H9 (cell line): ENCODE measurements around the gene OLFM4. TPM values are rescaled to one million over a fixed set of nuclear protein-coding genes. Genes with fewer than 3 reads are reported as not detected.

Experiments
- DNase-seq: peaks from one replicate; pipeline ENCODE4 v3.0.0-alpha.2; 2017
- H2AFZ ChIP-seq: one replicate; pipeline ENCODE4 v1.6.1; 2013; ENCODE audit warnings: mild to moderate bottlenecking, low read length, control low read depth, moderate library complexity
- H2AK5ac ChIP-seq: 2 replicates; pipeline ENCODE4 v1.6.1; 2013; ENCODE audit warnings: low read length, control low read depth, mixed read lengths; ENCODE audit not compliant: insufficient read length
- H2BK120ac ChIP-seq: one replicate; pipeline ENCODE4 v1.6.1; 2013; ENCODE audit warnings: low read depth, mild to moderate bottlenecking, low read length, control low read depth, inconsistent platforms; ENCODE audit not compliant: poor library complexity, severe bottlenecking
- H2BK12ac ChIP-seq: 2 replicates; pipeline ENCODE4 v1.6.1; 2013; ENCODE audit warnings: low read length, control low read depth, mixed read lengths, low read depth; ENCODE audit not compliant: insufficient read length
- H2BK15ac ChIP-seq: 2 replicates; pipeline ENCODE4 v1.6.1; 2013; ENCODE audit warnings: low read depth, low read length, control low read depth
- H2BK20ac ChIP-seq: one replicate; pipeline ENCODE4 v1.6.1; 2013; ENCODE audit warnings: low read depth, mild to moderate bottlenecking, low read length, control low read depth, inconsistent platforms; ENCODE audit not compliant: poor library complexity, severe bottlenecking
- H2BK5ac ChIP-seq: 2 replicates; pipeline ENCODE4 v1.6.1; 2013; ENCODE audit warnings: low read length, control low read depth, mixed read lengths; ENCODE audit not compliant: insufficient read length
- H3K14ac ChIP-seq: 2 replicates; pipeline ENCODE4 v1.6.1; 2013; ENCODE audit warnings: low read length, control low read depth; ENCODE audit not compliant: insufficient read depth
- H3K18ac ChIP-seq: 2 replicates; pipeline ENCODE4 v1.6.1; 2013; ENCODE audit warnings: low read depth, mild to moderate bottlenecking, mixed read lengths, low read length, control low read depth; ENCODE audit not compliant: insufficient read length
- H3K23ac ChIP-seq: 2 replicates; pipeline ENCODE4 v1.6.1; 2013; ENCODE audit warnings: low read length, control low read depth, mixed read lengths, low read depth; ENCODE audit not compliant: insufficient read length
- H3K23me2 ChIP-seq: 2 replicates; pipeline ENCODE4 v1.6.1; 2013; ENCODE audit warnings: low read depth, mild to moderate bottlenecking, mixed read lengths, low read length, control low read depth; ENCODE audit not compliant: insufficient read length, poor library complexity, severe bottlenecking
- H3K27ac ChIP-seq: 2 replicates; pipeline ENCODE4 v1.5.1; 2013; ENCODE audit warnings: low read length, control low read depth, mixed read lengths, low read depth; ENCODE audit not compliant: insufficient read length
- H3K27me3 ChIP-seq: 2 replicates; pipeline ENCODE4 v1.6.1; 2013; ENCODE audit warnings: low read length, control low read depth, inconsistent platforms; ENCODE audit not compliant: insufficient read depth
- H3K4ac ChIP-seq: 2 replicates; pipeline ENCODE4 v1.6.1; 2013; ENCODE audit warnings: low read depth, mild to moderate bottlenecking, control low read depth, inconsistent platforms, low read length, moderate library complexity
- H3K4me1 ChIP-seq: 2 replicates; pipeline ENCODE4 v1.6.1; 2013; ENCODE audit warnings: low read length, control low read depth, inconsistent platforms; ENCODE audit not compliant: insufficient read depth
- H3K4me2 ChIP-seq: 2 replicates; pipeline ENCODE4 v1.6.1; 2013; ENCODE audit warnings: low read length, control low read depth, mixed read lengths; ENCODE audit not compliant: insufficient read length, insufficient read depth
- H3K56ac ChIP-seq: 2 replicates; pipeline ENCODE4 v1.6.1; 2013; ENCODE audit warnings: low read depth, mild to moderate bottlenecking, mixed read lengths, low read length, control low read depth; ENCODE audit not compliant: insufficient read length
- H3K79me1 ChIP-seq: 2 replicates; pipeline ENCODE4 v1.6.1; 2013; ENCODE audit warnings: low read depth, mild to moderate bottlenecking, moderate library complexity, low read length, control low read depth, inconsistent platforms; ENCODE audit not compliant: insufficient read depth, poor library complexity, severe bottlenecking
- H3K79me2 ChIP-seq: 2 replicates; pipeline ENCODE4 v1.6.1; 2013; ENCODE audit warnings: low read length, control low read depth, inconsistent platforms; ENCODE audit not compliant: insufficient read depth
- H3K9ac ChIP-seq: 2 replicates; pipeline ENCODE4 v1.6.1; 2013; ENCODE audit warnings: low read length, control low read depth, mixed read lengths; ENCODE audit not compliant: insufficient read length; ENCODE audit errors: extremely low read depth
- H3K9me3 ChIP-seq: one replicate; pipeline ENCODE4 v1.6.1; 2013; ENCODE audit warnings: low read depth, low read length, inconsistent platforms; ENCODE audit not compliant: control insufficient read depth
- H3T11ph ChIP-seq: one replicate; pipeline ENCODE4 v1.6.1; 2013; ENCODE audit warnings: mild to moderate bottlenecking, low read length, control low read depth, inconsistent platforms
- H4K20me1 ChIP-seq: one replicate; pipeline ENCODE4 v1.6.1; 2013; ENCODE audit not compliant: control insufficient read depth, insufficient read length, insufficient read depth
- H4K5ac ChIP-seq: 2 replicates; pipeline ENCODE4 v1.6.1; 2013; ENCODE audit warnings: low read depth, mild to moderate bottlenecking, mixed read lengths, low read length, control low read depth; ENCODE audit not compliant: insufficient read length
- H4K8ac ChIP-seq: replicated peaks from 2 replicates; pipeline ENCODE4 v1.6.1; 2013; ENCODE audit warnings: low read length, control low read depth, mixed read lengths, low read depth; ENCODE audit not compliant: insufficient read length
- H4K91ac ChIP-seq: 2 replicates; pipeline ENCODE4 v1.6.1; 2013; ENCODE audit warnings: low read depth, mild to moderate bottlenecking, moderate library complexity, mixed read lengths, low read length, control low read depth; ENCODE audit not compliant: insufficient read length
- H3K27ac Mint-ChIP-seq, 3 experiments: 2 replicates in 2 of 3; 3 replicates in 1 of 3; pipeline ENCODE4 v1.8.0; 2020 to 2021; ENCODE audit warnings: mixed read lengths in 3 of 3, mild to moderate bottlenecking in 1 of 3, moderate library complexity in 1 of 3
- H3K27me3 Mint-ChIP-seq: 2 replicates; pipeline ENCODE4 v1.8.0; 2021; ENCODE audit warnings: low read depth, mild to moderate bottlenecking, moderate library complexity, mixed read lengths
- H3K36me3 Mint-ChIP-seq, 3 experiments: 2 replicates in 2 of 3; 3 replicates in 1 of 3; pipeline ENCODE4 v1.8.0; 2020 to 2021; ENCODE audit warnings: low read depth in 3 of 3, mixed read lengths in 3 of 3; ENCODE audit not compliant: insufficient read depth in 1 of 3
- H3K4me1 Mint-ChIP-seq, 2 experiments: 2 replicates each; pipeline ENCODE4 v1.8.0; 2020; ENCODE audit warnings: mixed read lengths in 2 of 2
- H3K4me3 Mint-ChIP-seq, 2 experiments: 2 replicates in 1 of 2; 3 replicates in 1 of 2; pipeline ENCODE4 v1.8.0; 2020 to 2021; ENCODE audit warnings: mild to moderate bottlenecking in 2 of 2, mixed read lengths in 2 of 2, moderate library complexity in 1 of 2
- H3K9me3 Mint-ChIP-seq, 2 experiments: 2 replicates in 1 of 2; 3 replicates in 1 of 2; pipeline ENCODE4 v1.8.0; 2020; ENCODE audit warnings: mild to moderate bottlenecking in 2 of 2, mixed read lengths in 2 of 2, moderate library complexity in 1 of 2
- WGBS: extraction: QIAGEN DNeasy Blood & Tissue Kit; methylation state at CpG from one replicate; pipeline ENCODE4 v1.1.7; 2013; ENCODE audit warnings: missing lambda C conversion rate, low lambda C conversion rate, mixed read lengths; ENCODE audit not compliant: insufficient read length; ENCODE audit errors: extremely low coverage; 5-methylcytosine and 5-hydroxymethylcytosine counted together
- total RNA-seq: library from RNA; stranded (reverse); gene quantifications from 2 replicates; pipeline ENCODE4 v1.2.1, GENCODE V29; 2021
- TF ChIP-seq, protein P1 (sequence below): fragments of 200-600 bp; sonication (generic); conservative IDR thresholded peaks from 3 replicates; pipeline ENCODE4 v1.8.0; 2021; ENCODE audit warnings: antibody characterized with exemption, mild to moderate bottlenecking

The OLFM4 gene
- total RNA-seq, 1 experiment from 2014 or later = not detected

DNA sequence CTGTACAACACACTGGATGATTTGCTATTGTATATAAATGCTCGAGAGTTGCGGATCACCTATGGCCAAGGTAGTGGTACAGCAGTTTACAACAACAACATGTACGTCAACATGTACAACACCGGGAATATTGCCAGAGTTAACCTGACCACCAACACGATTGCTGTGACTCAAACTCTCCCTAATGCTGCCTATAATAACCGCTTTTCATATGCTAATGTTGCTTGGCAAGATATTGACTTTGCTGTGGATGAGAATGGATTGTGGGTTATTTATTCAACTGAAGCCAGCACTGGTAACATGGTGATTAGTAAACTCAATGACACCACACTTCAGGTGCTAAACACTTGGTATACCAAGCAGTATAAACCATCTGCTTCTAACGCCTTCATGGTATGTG is 21.5 kb downstream of the OLFM4 start:
- Histone ChIP-seq H4K91ac (no peak overlapping the region), H3K56ac (no peak overlapping the region), H3K27ac (no peak overlapping the region), H3K23me2 (no peaks in the 10 kb centered on the region), H2AFZ (no peak overlapping the region), H3K9ac (no peak overlapping the region), H4K5ac (no peak overlapping the region), H3K14ac (no peak overlapping the region), H3K79me2 (no peaks in the 10 kb centered on the region), H3T11ph (no peak overlapping the region), H3K4ac (no peak overlapping the region), H3K18ac (no peak overlapping the region), H2BK120ac (no peak overlapping the region), H3K4me1 (no peaks in the 10 kb centered on the region), H4K8ac (no peak overlapping the region), H2BK5ac (no peak overlapping the region), H3K23ac (no peak overlapping the region), H2BK12ac (no peak overlapping the region), H2AK5ac (no peak overlapping the region), H3K79me1 (no peaks in the 10 kb centered on the region), H4K20me1 (no peaks in the 10 kb centered on the region), H2BK20ac (no peak overlapping the region), H3K4me2 (no peak overlapping the region), H3K27me3 (no peaks in the 10 kb centered on the region), H2BK15ac (no peak overlapping the region), H3K9me3 (no peaks in the 10 kb centered on the region)
- TF ChIP-seq, protein P1, sequence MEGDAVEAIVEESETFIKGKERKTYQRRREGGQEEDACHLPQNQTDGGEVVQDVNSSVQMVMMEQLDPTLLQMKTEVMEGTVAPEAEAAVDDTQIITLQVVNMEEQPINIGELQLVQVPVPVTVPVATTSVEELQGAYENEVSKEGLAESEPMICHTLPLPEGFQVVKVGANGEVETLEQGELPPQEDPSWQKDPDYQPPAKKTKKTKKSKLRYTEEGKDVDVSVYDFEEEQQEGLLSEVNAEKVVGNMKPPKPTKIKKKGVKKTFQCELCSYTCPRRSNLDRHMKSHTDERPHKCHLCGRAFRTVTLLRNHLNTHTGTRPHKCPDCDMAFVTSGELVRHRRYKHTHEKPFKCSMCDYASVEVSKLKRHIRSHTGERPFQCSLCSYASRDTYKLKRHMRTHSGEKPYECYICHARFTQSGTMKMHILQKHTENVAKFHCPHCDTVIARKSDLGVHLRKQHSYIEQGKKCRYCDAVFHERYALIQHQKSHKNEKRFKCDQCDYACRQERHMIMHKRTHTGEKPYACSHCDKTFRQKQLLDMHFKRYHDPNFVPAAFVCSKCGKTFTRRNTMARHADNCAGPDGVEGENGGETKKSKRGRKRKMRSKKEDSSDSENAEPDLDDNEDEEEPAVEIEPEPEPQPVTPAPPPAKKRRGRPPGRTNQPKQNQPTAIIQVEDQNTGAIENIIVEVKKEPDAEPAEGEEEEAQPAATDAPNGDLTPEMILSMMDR = no peak
- Mint-ChIP-seq H3K36me3 (no peaks in the 10 kb centered on the region), H3K4me1 (peaks cover 4 to 6% of the 10 kb centered on the region in 2 experiments; a peak in 3 of 4 replicates), H3K9me3 (no peaks in the 10 kb centered on the region), H3K27ac (no peak overlapping the region), H3K4me3 (no peak overlapping the region), H3K27me3 (no peaks in the 10 kb centered on the region; the same call in 1 of the 2 replicates)
- DNase-seq = no peak
- no CpG with 5 or more reads among the region's 7 CpGs for WGBS
